Measurements from ENCODE around the gene OR2V2.
"Not testable (repeated sequence)": the region's sequence is repeated elsewhere in the genome, so short reads cannot be mapped to it uniquely, and the experiment has no call there.

The OR2V2 gene

DNA sequence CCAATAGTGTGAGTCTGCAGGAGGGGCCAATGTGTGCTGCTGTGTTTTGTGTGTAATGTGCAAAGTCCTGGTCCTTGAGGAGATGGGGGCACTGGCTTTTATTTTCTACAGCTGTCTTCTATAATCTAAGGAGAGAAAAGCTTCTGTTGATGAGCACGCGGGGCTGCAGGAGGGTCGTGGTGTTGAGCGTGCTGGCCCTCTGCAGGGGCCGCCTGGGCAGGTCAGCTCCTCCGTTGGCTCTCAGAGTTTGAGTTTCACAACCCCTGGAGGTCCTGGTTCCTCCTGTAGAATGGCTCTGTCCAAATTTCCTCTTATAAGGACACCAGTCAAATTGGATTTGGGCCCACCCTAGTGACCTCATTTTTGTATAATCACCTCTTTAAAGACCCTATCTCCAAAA, 29.0 kb upstream of the OR2V2 start:
- DNase-seq: no peak

DNA sequence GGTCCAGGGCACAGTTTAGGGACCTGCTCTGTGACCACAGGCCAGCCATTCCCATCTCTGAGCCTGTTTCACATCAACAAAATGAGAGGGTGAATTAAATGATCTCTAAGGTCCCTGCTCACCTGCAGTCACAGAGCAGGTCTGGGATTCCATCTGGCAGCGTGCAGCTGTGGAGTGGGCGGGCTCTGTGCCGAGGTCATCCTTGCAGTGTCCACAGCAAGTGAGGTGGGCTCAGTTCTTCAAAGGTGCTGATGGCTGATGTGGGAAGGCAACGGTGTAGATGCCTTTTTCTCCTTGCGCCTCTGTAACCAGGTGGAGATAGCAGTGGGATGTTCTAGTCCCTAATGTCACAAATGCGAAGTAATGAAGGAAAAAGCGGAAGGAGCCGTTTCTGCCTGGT, 28.3 kb upstream of the OR2V2 start:
- DNase-seq: no peak

DNA sequence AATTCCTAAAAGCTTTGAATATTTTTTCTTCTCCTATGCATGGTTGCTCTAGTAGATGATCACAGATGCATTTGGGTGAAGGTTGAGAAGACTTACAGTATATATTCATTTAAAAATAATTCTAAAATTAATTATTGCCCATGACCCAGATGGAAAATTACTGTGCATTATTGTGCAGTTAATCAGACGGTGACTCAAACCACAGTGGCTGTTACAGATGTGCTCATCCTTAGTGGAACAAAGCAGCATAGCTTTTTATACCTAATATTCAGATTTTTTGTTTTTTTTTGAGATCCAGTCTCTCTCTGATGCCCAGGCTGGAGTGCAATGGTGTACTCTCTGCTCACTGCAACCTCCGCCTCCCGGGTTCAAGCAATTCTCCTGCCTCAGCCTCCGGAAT, 27.1 kb upstream of the OR2V2 start:
- DNase-seq: no peak

DNA sequence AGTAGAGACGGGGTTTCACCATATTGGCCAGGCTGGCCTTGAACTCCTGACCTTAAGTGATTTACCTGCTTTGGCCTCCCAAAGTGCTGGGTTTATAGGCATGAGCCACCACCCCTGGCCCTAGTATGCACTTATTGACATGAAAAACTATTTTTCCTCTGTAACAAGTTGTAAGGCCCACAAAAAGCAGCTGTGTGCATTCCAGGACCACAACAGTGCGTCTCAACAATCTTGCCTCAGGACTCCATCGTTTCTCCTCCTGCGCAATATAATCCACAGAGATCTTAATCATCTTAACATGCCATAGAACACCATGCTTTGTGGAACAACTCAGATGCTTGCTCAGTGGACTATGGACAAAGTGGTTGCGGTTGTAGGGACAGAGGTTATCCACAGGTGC, 26.6 kb upstream of the OR2V2 start:
- DNase-seq: no peak

DNA sequence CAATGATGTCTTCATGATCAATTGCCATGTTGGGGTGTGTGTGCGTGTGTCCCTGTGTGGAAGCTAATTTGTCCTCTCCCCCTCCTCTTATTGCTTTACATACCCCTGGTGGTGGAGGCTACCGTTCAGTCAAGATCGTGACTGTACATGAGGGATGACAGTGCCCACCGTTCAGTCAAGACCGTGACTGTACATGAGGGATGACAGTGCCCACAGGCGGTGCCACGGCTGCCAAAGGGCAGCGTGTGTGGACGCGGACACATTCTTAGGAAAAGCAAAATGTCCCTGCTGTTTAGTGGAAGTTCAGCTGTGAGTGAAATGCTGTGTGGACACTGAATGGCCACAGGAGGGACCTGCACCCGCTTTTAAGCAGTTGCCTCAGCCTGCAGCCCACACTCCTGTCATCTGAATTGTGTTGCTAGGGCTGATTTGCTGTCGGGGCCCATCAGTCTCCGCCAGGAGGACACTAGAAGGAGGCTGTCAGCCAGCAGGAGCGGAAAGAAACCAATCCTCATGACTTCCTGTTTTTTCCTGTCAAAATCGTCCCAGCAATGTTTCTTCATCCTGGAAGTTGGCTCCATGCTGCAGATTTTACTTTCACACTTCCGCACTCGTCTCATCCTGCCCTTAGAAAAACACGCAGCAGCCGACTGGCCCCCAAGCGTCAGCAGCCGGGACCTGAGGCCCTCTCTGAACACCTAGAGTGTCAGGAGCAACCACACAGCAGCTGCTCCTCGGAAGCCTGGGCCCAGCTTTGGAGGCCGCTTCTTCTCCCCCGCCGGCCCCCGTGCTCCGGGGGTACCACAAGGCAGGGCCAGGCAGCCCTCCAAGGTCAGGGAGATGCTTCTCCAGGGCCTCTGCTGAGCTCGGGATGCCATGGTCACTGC, 25.5 kb upstream of the OR2V2 start:
- no peak for DNase-seq

DNA sequence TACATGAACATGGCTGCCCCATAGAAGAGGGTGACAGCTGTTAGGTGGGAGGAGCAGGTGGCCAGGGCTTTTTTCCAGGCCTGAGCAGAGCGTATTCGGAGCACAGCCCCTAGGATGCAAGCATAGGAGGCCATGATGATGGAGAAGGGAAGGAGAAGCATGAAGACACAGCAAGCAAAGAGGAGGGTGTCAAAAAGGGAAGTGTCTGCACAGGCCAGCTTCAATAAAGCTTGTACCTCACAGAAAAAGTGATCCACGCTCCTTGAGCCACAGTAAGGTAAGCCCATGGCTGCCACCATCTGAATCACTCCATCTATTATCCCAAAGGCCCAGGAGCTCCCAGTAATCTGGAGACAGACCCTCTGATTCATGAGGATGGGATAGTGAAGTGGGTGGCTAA, 22.9 kb upstream of the OR2V2 start:
- DNase-seq: no peak

DNA sequence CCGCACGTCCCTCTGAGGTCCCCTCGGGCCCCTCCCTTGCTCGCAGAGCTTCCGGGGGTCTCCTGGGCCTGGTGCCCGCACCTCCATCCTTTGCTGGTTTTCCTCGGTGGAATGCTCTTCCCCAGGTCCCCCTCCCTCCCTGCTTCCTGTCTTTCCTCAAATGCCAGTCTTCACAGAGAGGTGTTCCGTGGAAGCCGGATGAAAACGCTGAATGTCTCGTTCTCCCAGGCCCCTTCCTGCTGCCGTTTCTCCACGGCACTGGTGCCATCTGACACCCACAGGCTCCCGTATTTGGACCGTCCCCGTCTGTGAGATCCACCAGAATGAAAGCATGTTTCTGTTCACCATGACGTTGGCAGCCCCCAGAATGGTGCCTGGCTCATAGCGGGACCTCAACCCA, 20.5 kb upstream of the OR2V2 start:
- DNase-seq: no peak

DNA sequence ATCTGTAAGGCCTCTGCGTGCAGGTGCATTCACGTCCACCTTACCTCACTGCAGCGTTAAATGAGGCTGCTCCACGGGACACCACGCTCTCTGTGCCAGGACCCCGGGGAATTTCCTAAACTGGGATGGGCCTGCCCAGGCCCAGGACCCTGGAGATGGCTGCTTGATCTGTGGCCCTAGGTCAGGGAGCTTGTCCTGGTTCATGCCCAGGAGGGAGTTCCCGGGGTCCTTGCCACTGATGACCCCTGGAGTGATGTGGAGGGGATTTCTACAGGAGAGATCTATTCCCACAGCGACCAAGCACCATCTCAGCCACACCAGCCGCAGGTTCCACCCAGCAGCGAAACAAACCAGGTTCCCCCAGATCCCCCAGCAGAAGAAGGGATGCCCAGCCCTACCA, 19.9 kb upstream of the OR2V2 start:
- no peak for DNase-seq

DNA sequence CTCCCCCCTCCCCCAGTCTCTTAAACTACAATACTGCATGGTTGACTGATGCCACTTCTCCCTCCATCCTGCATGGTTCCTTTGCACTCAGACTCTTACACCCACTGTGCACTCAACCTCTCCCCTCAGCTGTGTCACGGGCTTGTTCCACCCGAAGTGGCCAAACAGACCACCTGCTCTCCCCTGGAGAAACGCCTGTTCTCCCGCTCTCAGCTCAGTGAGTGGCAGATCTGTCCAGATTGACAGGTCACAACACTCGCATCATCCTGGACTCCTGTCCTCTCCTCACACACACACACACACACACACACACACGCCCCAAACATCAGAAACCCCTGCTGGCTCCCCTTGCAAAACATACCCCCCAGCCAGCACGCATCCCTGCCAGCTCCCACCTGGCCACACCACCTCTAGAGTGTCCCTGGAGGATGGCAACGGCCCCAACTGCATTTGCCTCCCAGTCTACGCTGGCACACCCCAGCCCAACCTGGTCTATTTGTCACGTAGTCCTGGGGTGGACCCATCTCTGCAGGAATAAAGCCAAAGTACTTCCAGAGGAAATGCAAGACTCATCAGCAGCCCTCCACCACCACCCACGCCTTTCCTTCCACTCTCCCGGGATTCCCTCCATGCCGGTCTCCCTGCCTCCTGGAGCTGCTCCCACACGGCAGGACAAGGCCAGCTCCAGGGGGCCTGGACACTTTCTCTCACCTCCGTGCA, 19.3 kb upstream of the OR2V2 start:
- no peak for DNase-seq

DNA sequence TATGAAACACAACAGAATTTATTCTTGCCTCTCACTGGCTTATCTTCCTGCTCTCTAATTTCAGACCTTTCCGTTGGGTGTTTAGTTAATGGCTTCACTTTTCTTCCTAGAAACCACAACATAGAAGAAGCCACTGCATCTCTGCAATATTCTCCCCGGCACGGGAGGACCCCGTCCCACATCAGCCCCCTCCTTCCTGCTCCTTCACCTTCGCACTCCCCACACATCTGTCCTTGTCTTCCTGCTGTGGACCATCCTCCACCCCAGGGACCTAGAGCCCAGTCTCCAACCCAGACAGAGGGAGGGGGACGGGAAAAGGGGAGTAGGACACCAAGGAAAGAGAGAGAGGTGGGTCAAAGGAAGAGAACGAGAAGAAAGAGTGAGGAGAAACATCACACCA, 17.8 kb upstream of the OR2V2 start:
- no peak for DNase-seq

DNA sequence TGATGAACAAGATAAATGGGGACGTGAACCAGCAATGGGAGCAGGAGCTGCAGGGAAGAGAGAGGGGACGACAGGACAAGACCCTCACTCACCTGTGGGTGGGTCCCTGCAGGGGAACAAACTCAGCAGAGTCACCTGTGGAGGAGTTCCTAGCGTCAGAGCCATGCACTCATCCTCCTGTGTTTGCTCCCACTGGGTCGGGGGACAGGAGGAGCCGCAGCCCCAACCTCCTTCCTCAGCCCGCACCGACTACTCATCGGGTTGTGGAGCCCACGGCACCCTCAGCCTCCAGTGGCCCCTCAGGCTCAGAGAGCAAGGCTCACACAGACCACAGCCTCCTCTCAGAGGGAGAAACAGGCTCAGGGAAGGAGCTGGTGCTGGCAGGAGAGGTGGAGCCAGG, 17.3 kb upstream of the OR2V2 start:
- DNase-seq: not testable (repeated sequence)

DNA sequence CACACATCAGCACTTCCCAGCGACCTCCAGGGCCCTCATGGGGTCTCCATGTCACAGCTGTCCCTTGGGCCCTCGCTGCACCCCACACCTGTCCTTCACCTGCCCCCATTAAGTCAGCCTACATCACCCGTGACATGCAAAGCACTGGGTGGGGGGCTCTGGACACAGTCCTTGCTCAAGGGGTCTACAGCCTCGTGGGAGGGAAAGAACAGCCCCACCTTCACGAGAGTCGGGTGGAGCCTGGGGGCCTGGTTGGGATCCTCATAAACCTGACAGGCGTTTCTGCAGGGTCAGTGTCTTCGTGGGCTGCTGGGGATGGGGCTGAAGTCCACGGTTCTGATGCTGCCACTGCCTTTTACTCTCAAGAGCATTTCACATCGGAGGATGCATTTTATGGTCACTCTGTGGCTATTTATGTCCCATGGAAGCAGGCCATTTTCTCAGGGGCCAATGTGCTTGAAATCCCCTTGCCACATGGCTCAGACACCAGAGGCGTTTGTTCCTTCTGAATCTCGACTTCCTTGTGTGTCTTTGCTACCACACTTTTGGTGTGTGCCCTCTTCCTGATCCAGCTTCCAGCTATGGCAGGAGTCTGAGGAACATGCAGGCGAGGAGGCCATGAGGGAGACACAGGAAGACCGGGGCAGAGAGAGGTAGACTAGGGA, 16.4 kb upstream of the OR2V2 start, which contains the start of gene OR2V1:
Gene OR2V1, minus strand, starts transcription at position 338 of the 665 bp plus-strand sequence. CDS start 5,865 bp downstream, outside the sequence.
- no peak for DNase-seq

DNA sequence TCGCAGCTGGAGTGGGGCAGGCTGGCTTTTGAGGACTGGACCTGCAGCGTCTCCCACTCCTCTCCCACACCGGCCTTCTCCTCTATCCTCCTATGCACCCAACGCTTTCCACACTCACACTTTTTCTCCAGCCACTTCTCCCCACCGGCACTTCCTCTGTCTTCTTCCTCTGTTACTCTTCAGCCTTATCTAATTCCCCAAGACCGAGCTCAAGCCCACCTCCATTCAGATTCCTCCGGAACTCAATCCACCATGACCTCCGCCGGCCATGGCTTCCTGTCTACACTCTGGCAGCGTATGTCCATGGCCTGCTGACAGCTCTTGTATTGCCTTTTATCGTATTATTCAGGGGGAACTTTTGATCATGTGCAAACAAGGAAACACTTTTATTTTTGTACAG, 15.9 kb upstream of the OR2V2 start:
- DNase-seq: no peak

DNA sequence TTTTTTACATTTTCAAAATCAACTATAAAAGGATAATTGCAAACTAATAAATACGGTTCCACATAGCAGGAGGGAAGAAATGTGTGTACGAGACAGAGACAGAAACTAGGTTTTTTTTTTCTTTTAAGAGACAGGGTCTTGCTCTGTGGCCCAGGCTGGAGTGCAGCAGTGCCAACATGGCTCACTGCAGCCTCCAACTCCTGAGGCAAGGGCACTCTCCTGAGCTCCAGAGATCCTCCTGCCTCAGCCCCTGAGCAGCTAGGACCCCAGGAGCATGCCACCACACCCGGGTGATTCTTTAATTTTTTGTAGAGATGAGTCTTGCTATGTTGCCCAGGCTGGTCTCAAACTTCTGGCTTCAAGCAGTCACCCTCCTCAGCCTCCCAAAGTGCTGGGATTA, 14.3 kb upstream of the OR2V2 start:
- DNase-seq: no peak

DNA sequence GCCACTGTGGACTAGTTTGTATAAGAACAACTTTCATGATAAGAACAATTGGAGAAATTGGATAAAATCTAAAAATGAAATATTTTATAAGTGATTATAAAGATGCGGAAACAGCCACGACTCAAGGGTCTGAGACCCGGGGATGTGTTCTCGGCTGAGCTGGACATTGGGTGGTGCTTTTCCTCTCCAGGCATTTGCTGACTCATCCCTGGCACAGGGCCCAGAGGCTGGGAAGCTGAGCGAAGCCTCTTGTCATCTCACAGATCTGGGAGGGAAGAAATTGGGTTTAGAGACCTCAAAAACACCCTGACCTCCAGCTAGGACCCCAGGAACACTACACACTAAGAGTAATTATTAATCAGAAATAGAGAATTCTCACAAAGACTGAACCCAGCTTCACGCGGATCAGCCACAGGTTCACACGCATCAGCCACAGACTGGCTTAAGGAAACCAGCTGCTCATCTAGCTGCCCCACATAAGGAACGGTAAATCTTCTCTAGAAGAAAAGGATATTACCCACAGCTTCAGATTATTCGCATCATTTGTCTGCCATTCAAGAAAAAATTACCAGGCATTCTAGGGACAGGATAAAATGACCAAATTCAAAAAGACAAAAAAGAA, 13.7 kb upstream of the OR2V2 start:
- no peak for DNase-seq

DNA sequence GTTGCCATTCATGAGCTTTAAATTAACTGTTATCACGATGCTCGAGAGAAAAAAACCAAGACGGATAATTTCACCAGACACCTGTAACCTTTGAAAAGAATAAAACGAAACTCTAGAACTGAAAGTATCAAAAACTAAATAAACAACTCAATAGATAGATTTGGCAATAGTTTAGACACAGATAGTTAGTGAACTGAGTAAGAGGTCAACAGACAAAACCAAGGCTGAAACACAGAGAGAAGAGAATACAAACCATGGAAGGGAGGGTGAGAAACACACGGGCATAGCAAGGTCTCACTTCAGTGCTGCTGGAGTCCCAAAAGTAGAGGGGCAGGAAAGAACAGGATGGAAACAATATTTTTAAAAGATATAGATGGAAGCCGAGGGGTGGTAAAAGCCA, 13.1 kb upstream of the OR2V2 start:
- DNase-seq: no peak

DNA sequence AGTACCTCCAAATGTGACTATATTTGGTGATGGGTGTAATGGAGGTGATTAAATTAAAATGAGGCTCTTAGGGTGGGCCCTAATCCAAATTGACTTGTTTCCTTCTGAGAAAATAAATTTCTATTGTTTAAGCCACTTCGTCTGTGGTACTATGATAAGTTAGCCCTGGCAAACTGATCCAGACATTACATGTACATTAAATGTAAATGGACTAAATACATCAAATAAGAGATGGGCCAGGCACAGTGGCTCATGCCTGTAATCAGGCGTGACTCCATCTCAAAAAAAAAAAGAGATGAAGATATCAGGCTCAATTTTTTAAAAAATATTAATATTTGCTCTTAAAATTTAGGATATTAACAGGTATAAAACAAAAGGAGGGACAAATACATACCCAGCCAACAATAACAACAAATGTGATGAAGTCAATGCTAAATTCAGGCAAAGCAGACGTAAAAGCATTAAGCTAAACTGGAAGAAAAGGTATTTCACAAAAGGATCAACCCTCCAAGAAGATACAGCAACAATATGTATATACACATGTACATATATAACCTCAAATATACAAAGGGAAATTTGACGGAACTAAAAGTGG, 10.9 kb upstream of the OR2V2 start:
- no peak for DNase-seq

DNA sequence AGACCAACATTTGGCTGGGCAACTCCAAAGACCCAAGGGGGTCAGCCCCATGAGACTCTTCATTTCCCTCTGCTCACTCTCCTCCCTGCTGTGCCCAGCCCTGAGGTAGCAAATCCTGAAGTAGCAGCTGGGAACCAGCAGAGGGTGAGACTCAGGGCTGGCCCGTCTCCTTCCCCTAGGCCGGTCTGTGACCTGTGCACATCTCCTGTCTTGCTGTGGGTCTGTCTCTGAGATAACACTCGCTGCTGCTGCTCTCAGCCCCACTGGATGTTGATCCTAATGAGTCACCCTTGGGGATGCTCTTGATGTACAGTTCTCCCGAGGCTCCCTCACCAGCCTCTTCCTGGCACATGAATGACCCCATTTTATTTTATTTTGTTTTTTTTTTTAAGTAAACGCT, 9.1 kb upstream of the OR2V2 start:
- no peak for DNase-seq

DNA sequence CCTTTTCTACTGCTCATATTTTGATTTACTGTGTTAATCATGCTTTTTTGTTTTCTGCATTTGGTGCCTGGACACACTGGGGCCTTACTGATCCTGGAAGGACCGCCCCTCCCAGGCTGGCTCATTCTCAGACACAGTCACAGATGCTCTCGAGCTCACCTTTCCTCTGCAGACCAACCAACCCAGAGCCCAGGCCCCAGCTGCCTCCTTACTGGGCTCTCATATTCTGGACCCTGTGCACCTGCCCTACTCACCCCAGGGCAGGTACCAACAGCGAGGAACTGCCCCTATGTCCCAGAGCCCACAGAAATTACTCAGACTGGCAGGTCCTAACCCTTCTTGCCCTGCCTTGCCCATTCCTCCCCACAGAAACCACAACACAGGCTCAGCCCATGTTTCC, 6.6 kb upstream of the OR2V2 start:
- no peak for DNase-seq

DNA sequence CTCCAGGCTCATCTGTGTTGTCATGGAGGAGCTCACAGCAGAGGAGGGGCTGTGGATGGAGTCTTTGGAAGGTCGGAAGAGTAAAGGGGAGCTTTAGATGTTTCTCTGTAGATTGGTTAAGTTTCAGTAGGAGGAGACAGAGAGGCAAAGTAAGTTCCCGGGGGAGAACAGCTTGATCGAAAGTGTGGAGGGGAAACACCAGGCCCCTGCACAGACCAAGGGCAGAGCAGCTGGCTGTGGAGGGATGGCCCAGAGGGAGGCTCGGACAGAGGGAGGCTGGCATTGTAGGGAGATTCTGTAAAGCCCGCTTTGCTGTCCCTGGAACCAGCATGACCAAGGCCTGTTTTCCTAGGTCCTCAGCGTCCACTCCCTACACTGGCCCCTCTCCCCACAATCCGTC, 5.3 kb upstream of the OR2V2 start:
- no peak for DNase-seq

DNA sequence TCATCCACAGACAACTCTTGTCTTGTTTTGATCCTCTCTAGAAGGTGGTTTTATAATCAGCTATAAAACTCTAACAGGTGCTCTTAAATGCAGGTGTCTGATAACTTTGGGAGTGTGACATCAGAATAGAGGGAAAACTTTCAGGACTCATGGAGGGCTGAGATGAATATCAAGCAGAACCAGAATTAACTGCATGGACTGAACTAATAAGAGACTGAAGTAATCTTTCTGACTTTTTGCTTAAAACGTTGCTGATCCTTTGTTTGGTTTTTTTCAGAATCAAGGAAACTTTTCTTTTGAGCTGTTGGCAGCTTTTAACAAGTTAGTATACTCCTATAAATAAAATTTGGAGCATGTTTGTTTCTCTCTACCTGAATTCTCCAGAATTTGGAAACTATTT, 2.3 kb upstream of the OR2V2 start:
- no peak for DNase-seq

DNA sequence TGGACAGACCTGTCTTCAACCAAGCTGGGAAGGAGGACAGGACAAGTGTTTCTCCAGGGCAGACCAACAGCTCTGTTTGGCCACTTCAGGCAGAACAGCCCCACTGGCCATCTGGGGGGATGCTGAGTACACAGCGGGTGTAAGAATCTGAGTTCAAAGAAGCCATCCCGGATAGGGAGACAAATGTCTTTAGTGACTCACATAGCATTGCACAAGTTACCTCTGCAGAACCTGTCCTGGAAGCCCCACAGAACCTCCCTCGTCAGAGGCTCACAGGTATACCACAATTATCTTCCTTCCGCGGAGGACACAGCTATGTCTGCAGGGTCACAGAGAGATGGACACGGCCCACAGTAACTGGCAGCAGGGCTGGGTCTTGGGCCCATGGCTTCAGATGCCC, 2.0 kb downstream of the OR2V2 start:
- DNase-seq: no peak
